AG04450 (cell line): Measurements from ENCODE around the gene NDST3. TPM values are rescaled to one million over a fixed set of nuclear protein-coding genes. Genes with fewer than 3 reads are reported as not detected.
"Not testable (repeated sequence)": the region's sequence is repeated elsewhere in the genome, so short reads cannot be mapped to it uniquely, and the experiment has no call there.

ENCODE experiments used
- CTCF ChIA-PET: fragments of 300-600, 350-600 bp; formaldehyde crosslinking; extraction: SDS; loops from one replicate; lab custom pipeline; 2022; ENCODE audit warnings: antibody characterized with exemption, inconsistent platforms; lab: Charles Lee
- POLR2A ChIA-PET: fragments of 350-600 bp; formaldehyde crosslinking; extraction: SDS; loops from one replicate; lab custom pipeline; 2021; ENCODE audit warnings: antibody characterized with exemption, inconsistent platforms; lab: Yijun Ruan, JAX
- DNase-seq: peaks from one replicate; pipeline ENCODE4 v3.0.0-alpha.2; 2011; ENCODE audit warnings: low read depth, low spot score
- H3K27ac ChIP-seq: one replicate; pipeline ENCODE4 v1.5.1; 2012; ENCODE audit warnings: low read depth, low read length, control low read depth
- H3K27me3 ChIP-seq: one replicate; pipeline ENCODE4 v1.6.0; 2012; ENCODE audit warnings: low read length; ENCODE audit not compliant: control insufficient read depth, insufficient read depth
- H3K4me3 ChIP-seq: 2 replicates; pipeline ENCODE4 v1.5.1; 2011; ENCODE audit warnings: mild to moderate bottlenecking, low read depth, low read length, control low read depth
- H3K9me3 ChIP-seq: 2 replicates; pipeline ENCODE4 v1.5.1; 2012; ENCODE audit warnings: low read length; ENCODE audit not compliant: control insufficient read depth, insufficient read depth
- CTCF ChIP-seq: IDR thresholded peaks from 2 replicates; pipeline ENCODE4 v1.5.1; 2011; ENCODE audit warnings: low read depth, low read length, control low read depth, inconsistent platforms
- polyA plus RNA-seq: library from polyadenylated mRNA; depleted of rRNA; stranded (reverse); fragments of >200 nt; gene quantifications from 2 replicates; pipeline ENCODE4 v1.2.3, GENCODE V29; 2011
- small RNA-seq: library from RNA; depleted of rRNA; stranded (forward); fragments of <200 nt; gene quantifications from one replicate; pipeline ENCODE3, GENCODE V24; 2012; ENCODE audit warnings: low read depth; ENCODE audit not compliant: insufficient read length

The NDST3 gene
- polyA plus RNA-seq, 1 experiment = 0.02 TPM

DNA sequence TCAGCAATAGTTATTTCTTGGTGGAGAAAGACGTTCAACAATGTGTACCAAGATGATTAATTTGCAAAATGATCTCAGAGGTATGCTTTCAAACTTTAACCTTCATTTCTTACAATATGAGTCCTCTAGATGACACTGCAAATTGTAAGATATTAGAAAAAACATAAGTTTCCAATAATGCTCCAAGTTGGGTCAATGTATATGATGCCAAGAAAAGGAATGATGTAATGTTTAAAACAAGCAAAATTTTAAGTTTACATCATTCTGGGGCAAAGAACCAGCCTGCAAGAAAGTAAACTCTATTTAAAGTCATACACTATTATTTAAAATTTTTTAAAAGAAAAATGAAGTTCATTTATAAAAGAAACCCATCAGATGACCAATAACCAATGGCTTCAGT, 262.4 kb downstream of the NDST3 start:
- H3K27ac ChIP-seq = no peak overlapping the region
- DNase-seq = no peak
- no peaks in the 10 kb centered on the region for H3K27me3 ChIP-seq
- CTCF ChIA-PET = interaction anchor here (1.7 kb wide), 1 partner anchor 56 kb away, joined by 6 read pairs; the partner anchor contains the start of gene PRSS12
- no peak for TF ChIP-seq CTCF
- POLR2A ChIA-PET = no interaction called here
- H3K4me3 ChIP-seq = no peak overlapping the region
- H3K9me3 ChIP-seq = no peaks in the 10 kb centered on the region

- H3K9me3 ChIP-seq, H3K27ac ChIP-seq, POLR2A ChIA-PET, CTCF ChIA-PET, H3K4me3 ChIP-seq, H3K27me3 ChIP-seq, DNase-seq: not testable (repeated sequence)
Observed at GRCh38 chr4:118299619-118300018, 265.3 kb downstream of the NDST3 start.

GRCh38 chr4:118307643-118308042, 273.4 kb downstream of the NDST3 start:
- TF ChIP-seq CTCF = no peak
- CTCF ChIA-PET = interaction anchor here (1.2 to 2.7 kb wide), 2 partner anchors 37 to 45 kb away, joined by 3 to 13 read pairs; partner anchors contain the start of gene PRSS12
- no peaks in the 10 kb centered on the region for H3K27me3 ChIP-seq
- H3K9me3 ChIP-seq = no peaks in the 10 kb centered on the region
- no peak overlapping the region for H3K27ac ChIP-seq
- POLR2A ChIA-PET = no interaction called here
- DNase-seq = no peak
- no peak overlapping the region for H3K4me3 ChIP-seq

Small RNA genes lying within 50 kb of the gene (small RNA-seq; reads per million reads assigned to genes)
- gene SNORA24 = not detected
